ENCODE results near the gene BZW2.

GRCh38 chr7:16730937-16731336, 85.0 kb downstream of the BZW2 start:
- TF ChIP-seq EZH2 (IDR thresholded peaks at IDR 0.05; ENCODE audit: insufficient read depth, low read length) = no peak
- no peak for TF ChIP-seq CTCF (IDR thresholded peaks at IDR 0.05; ENCODE audit: insufficient read depth, low read depth, low read length)
